GM18951 (cell line): ENCODE results near the gene KIAA0930.
"Not testable (repeated sequence)": the region's sequence is repeated elsewhere in the genome, so short reads cannot be mapped to it uniquely, and the experiment has no call there.

Experiments used
- POLR2A ChIP-seq: IDR thresholded peaks from 4 replicates; pipeline ENCODE4 v1.6.1; 2011; ENCODE audit warnings: mild to moderate bottlenecking; ENCODE audit not compliant: insufficient read length, insufficient read depth; ENCODE audit errors: extremely low read depth
- in situ Hi-C: fragments of 300-500 bp; cut with MboI; formaldehyde crosslinking; loops from one replicate; pipeline ENCODE4 v1.12.0; 2022; ENCODE audit warnings: low sequenced_read_pairs, mixed read lengths, inconsistent platforms; ENCODE audit not compliant: unreplicated experiment

The KIAA0930 gene

DNA sequence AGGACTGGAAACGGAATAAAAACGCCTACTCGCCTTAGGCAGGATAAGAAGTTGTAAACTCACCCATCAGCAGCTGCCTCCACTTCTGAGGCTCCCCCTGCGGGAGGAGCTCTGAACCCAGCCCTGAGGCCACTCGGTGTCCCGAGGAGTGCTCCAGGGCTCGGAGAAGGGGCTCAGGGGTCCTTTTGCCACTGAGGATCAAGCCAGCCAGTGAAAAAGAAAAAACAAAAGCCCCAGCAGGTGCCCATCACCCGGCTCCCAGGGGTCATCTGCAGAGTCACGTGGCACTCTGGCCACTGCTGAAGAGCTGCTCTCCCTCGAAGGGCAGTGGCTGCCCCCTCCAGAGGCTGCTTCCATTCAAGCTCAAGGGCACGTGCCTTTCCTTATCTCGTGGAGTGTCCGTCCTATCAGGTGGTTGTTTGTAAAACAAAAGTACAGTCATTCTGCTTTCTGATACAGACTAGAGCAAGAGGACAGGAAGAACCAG, 48.0 kb downstream of the KIAA0930 start:
- in situ Hi-C loops, result no loop called here
- no peak for TF ChIP-seq POLR2A

GRCh38 chr22:45191746-45192145, 48.9 kb downstream of the KIAA0930 start:
- in situ Hi-C loops, result not testable (repeated sequence)

DNA sequence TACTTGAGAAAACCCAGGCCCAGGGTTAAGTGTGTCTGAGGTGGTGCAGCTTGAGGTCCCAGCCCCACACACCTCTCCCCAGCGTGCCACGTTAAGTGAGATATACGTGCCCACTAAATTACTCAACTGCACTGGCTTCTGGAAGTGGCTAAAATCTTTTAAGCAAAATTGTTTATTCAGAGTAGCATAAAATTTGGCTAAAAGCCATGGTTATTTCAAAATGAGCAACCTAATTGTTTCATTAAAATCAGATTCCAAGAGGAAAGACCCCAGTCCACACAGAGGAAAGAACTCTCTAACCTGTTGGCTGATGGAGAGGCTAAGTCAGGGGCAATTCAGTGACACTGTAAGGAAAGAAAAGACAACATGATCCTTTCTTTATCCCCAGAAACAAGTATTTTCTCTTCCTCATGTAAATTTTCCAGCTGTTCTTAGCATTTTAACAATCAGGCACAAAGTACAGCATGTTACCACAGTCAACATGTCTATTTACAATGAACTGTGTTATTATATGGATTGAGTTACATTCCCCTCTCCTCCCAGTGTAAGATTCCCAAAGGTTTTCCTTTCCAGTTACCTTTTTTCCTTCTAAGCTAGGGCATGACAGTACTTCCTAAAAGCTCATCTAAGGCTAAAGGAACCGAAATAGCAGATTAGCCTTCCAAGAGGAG, 50.4 kb downstream of the KIAA0930 start:
- no peak for TF ChIP-seq POLR2A
- in situ Hi-C loops, result no loop called here

- no peak for TF ChIP-seq POLR2A
- in situ Hi-C loops, result no loop called here
Observed at GRCh38 chr22:45188779-45189178, 51.9 kb downstream of the KIAA0930 start.

- in situ Hi-C loops, result no loop called here
- TF ChIP-seq POLR2A, result no peak
Observed at GRCh38 chr22:45187891-45188290, 52.8 kb downstream of the KIAA0930 start.

GRCh38 chr22:45185718-45186514, 54.8 kb downstream of the KIAA0930 start:
- in situ Hi-C loops, result no loop called here
- TF ChIP-seq POLR2A, result no peak

DNA sequence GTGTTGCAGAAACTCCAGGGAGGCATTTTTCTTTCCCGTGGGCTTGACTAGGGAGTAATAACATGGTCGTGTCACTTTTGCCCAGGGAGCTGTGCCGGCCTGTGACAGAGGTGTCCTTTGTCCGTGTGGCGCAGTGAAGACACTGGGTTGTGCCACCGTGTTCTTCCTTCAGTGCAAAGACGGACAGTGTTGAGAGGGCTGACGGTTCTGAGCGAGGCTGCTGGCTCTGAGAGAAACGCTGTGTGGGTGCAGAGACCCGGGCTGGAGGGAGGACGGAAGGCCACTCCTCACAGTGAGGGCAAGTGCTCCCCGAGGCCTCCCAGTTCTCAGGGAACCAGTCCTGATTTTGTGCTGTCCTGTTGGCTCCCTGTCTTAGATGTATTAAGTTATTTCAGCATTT, 56.7 kb downstream of the KIAA0930 start:
- in situ Hi-C loops, result no loop called here
- TF ChIP-seq POLR2A, result no peak

- TF ChIP-seq POLR2A, result no peak
- in situ Hi-C loops, result no loop called here
Observed at GRCh38 chr22:45181766-45182165, 58.9 kb downstream of the KIAA0930 start.

DNA sequence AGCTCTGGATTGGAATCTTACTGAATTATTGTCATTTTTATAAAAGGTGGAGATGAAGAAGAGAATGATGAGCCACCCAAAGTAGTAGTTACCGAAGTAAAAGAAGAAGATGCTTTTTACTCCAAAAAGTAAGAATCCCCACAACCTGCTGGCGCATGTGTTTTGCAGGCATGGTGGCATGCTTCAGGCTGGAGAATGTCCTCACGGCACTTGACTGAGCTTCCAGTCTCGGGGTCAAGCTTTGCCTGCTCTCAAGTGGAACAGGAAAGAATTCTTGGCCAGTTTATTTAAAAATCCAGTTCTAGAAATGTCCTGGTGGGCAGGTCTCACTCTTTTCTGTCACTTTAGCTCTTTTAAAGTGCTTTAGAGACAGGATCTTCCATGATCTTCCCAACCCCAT, 59.5 kb downstream of the KIAA0930 start:
- in situ Hi-C loops, result no loop called here
- TF ChIP-seq POLR2A, result no peak

DNA sequence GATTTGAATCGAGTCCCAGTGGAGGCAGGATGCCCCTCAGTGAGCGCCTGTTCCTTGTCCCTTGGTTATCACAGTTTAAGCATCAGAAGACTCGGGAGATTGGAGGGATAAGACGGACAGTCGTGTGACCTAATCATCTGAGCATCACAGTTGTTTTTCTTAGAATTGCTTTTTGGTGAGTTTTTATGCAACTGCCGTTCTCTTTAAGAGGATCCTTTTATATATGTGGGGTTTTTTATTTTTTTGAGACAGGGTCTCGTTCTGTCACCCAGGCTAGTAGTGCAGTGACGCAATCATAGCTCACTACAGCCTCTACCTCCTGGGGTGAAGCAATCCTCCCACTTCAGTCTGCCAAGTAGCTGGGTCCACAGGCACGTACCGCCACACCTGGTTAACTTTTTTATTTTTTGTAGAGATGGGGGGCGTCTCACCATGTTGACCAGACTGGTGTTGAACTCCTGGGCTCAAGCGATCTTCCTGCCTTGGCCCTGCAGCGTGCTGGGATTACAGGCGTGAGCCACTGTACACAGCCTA, 60.5 kb downstream of the KIAA0930 start:
- in situ Hi-C loops, result no loop called here

DNA sequence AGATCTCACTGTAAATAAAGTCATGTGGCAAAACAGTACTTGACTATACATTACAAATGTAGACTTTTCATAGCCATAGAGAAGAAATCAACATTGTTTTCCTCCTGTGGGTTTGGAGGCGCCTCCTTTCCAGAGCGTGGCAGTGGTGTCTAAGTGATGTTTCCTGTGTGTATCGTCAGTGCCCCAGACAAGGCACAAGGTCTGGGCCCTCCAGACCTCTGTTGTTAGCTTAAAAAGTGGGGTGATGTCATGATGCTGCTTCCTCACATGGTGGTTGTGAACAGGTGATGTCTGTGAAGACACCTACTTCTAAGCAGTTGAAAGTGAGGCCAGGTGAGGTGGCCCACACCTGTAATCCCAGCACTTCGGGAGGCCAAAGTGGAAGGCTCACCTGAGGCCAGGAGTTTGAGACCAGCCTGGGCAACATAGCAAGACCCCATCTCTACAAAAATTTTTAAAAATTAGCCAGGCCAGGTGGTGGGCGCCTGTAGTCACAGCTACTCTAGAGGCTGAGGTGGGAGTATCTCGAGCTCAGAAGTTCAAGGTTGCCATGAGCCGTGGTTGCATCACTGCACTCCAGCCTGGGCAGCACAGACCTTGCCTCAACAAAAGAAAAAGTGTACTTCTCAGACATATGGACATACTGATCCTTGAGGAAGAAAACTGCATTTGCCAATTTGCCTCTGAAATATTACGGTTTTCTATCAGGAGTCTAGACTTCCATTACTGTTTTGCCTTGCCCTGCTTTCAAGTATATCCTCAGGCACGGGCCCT, 61.2 kb downstream of the KIAA0930 start:
- in situ Hi-C loops, result no loop called here

More for the DNA sequence above, 60.5 kb downstream of the KIAA0930 start:
- no peak for TF ChIP-seq POLR2A

DNA sequence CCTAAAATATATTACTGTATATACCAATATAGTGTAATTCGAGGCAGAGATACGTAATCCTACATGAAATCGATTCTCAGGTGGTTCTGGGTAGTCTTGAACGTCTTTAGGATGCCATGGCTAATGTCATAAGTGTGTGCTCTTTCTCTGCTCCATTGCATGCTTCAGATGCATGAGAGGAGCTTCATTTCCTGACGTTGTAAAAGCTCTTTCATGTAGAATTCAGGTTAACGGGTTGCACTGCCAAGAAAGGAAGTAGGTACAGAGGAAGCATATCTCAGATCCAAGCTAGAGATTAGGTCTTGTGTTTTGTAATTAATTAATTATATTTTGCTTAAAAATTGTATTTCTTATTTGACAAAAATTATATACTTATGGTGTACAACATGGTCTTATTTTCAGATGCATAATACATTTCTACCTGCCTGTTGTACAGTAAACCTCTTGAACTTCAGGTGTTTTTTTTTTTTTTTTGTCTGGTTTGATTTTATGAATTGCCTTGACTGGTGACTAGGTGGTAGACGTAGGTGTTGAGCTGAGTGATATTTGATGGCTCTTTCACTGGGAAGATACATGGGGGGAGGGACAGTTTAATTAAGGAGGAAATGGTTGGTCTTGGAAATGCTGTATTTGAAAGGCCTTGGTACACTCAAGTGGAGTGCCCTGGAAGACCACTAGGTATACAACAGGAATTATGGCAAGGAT, 67.7 kb downstream of the KIAA0930 start:
- TF ChIP-seq POLR2A, result no peak
- in situ Hi-C loops, result no loop called here

More for the DNA sequence above, 61.2 kb downstream of the KIAA0930 start:
- TF ChIP-seq POLR2A, result no peak

GRCh38 chr22:45171830-45172229, 68.9 kb downstream of the KIAA0930 start:
- in situ Hi-C loops, result no loop called here
- no peak for TF ChIP-seq POLR2A
